HG03064 (cell line): ENCODE results near the gene PAEP.
"Not testable (repeated sequence)": the region's sequence is repeated elsewhere in the genome, so short reads cannot be mapped to it uniquely, and the experiment has no call there.

Experiments
- ATAC-seq: cut with Tn5 transposase; IDR thresholded peaks from one replicate; pipeline ENCODE4 v1.9.1; 2021; ENCODE audit warnings: low read depth; ENCODE audit not compliant: unreplicated experiment

PAEP gene

GRCh38 chr9:135561391-135562234, at the start of gene PAEP:
Gene PAEP (plus strand): TSS chr9:135561756.
- ATAC-seq = no peak

DNA sequence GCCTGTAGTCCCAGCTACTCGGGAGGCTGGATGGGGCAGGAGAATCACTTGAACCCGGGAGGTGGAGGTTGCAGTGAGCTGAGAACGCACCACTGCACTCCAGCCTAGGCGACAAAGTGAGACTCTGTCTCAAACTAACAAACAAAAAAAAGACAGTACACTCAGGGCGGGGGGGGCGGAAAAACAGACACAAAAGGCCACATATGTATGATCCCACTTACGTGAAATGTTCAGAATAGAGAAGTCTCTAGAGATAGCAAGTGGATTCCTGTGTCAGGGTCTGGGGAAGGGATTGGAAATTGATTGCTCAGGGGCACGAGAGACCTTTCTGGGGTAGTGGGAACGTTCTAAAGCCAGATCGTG, 49.3 kb upstream of the PAEP start:
- no peak for ATAC-seq

DNA sequence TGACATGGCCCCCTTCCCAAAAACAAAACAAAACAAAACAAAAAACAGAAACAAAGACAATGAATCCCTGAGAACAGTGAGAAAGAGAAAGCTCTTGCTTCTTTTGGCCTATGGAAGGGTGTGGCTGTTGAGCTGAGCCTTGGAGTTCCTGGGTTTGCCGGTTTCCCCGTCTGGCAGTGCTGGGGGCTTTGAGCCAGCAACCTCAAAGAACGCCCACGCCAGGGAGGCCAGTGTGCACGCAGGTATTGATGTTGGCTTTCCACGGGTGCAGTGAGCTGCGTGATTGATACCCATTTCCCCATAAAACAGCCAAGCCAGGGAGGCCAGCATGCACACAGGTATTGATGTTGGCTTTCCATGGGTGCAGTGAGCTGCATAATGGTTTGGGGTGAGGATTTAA, 48.7 kb upstream of the PAEP start:
- no peak for ATAC-seq

DNA sequence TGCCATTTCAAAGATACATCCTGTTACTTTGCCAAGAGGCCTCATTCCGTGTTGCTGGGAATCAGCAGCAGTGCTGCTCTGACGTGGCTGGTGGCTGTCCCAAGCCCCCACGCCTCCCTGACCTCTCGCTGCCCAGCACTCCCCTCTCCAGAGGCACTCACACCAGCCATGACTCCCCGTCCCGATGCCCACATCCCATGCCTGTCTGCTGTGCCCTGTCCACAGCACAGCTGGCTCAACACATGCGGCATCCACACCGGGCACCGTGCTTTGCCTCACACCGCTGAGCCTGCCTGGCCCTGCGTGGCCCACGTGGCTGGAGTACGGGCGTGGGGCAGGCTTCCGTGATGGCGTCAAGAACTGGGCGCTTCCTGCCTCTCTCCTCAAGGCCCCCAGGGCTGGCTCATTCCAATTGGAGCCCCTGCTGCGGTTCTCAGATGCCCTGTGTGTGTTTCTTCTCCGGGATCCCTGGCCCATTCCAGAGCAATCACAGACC, 48.2 kb upstream of the PAEP start:
- no peak for ATAC-seq

- not testable (repeated sequence) for ATAC-seq
These were observed 47.6 kb upstream of the PAEP start for GRCh38 chr9:135513906-135514305.

DNA sequence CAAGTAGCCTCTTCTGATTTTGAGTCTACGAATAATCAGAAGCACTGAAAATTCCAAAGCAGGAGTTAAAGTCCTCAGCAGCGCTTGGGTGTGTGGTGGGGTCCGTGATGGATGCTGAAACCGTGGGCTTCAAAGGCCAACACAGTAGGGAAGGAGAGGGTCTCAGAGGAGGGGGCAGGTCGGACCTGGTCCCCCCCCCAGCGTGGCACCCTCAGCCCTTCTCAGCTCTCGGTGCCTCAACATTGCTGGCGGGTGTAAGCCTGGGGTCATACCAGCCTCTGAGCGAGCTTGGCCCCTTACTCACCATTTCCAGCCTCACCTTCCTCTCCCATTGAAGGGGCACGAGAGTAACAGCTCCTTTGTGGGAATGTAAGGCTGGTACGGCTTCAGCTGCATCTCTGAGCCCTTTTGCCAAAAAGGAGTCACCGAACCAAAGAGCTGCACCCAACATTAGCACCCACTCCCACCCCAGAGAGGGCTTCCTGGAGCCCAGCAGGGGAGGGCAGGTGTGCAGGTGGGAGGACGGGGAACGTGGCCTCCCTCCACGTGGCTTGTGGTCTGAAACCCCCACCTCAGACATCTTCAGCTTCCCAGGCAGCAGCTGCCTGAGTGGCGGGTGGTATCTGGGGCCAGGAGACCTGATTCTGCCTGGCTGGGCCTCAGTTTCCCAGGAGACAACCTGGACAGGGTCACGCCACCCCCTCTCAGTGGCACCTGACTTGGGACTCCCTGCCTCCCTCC, 47.0 kb upstream of the PAEP start:
- no peak for ATAC-seq

- ATAC-seq = no peak
These were observed 46.2 kb upstream of the PAEP start for GRCh38 chr9:135515083-135515951.

- ATAC-seq = no peak
These were observed 45.3 kb upstream of the PAEP start for GRCh38 chr9:135516132-135516860.

DNA sequence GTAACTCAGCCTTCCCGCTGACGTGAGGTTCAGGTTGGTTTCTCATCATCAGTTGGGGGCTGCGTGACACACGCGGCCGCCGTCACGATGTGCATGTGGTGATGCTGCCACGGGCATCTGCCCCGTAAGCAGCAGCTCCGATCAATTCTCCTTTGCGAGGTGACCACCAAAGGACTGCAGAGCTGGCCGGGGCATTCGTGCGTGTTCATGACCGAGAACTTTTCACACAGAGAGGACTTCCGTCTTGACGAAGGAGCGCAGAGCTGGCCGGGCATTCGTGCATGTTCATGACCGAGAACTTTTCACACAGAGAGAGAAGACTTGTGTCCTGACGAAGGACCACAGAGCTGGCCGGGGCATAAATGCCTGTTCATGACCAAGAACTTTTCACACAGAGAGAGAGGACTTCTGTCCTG, 44.1 kb upstream of the PAEP start:
- ATAC-seq = no peak

GRCh38 chr9:135519179-135519971, 42.2 kb upstream of the PAEP start:
- no peak for ATAC-seq

DNA sequence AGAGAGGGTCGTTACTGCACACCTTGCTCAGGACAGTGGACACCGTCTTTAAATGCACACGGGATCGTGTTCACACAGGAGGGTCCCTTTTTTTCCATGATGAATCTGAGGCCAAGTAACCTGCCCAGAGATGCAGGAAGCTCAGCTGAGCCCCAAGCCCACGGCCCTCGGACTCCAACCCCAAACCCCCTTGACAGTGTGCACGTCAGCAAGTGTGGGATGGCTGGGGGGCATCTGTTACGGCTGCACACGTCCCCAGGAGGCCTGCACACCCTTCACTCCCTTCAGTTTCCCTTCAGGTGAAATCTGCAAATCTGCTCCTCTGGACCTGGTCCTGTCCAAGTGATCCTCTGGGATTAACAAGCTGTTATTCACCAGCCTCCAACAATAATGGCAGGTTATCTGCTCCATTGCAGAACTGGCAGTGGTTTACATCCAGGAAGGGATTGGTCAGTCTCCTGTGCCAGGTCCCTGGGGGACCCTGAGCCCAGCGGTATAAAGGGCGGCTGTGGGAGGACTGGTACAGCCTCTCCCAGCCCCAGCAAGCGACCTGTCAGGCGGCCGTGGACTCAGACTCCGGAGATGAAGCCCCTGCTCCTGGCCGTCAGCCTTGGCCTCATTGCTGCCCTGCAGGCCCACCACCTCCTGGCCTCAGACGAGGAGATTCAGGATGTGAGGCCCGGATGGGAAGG, 40.5 kb upstream of the PAEP start, which contains the start of gene LCN1:
Gene LCN1, plus strand, starts transcription at position 525 of the 692 bp plus-strand sequence. Its CDS starts 58 bp downstream, at position 583.
- ATAC-seq = no peak

DNA sequence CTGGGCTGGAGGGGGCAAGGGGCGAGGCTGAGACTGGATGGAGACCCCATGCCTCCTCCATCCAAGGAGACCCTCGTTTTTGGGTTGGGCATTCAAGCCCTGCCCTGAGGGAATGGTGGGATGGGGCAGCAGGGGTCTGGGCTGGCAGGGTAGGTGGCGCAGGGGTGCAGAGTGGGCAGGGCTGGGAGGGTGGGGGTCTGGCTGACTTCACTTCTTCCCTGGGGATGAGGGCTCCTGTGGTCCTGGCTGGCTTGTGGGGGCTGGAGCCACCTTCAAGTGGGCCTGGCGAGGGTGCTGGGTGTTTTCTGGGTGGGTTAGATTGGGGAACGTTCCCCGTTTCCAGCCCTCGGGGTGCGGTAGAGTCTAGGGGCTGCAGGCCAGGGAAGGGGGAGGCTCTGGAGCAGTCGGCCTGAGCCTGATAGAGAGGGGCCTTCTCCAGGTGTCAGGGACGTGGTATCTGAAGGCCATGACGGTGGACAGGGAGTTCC, 39.9 kb upstream of the PAEP start:
- no peak for ATAC-seq

- no peak for ATAC-seq
These were observed 39.2 kb upstream of the PAEP start for GRCh38 chr9:135522137-135522877.

- ATAC-seq = no peak
These were observed 38.6 kb upstream of the PAEP start for GRCh38 chr9:135522931-135523330.

DNA sequence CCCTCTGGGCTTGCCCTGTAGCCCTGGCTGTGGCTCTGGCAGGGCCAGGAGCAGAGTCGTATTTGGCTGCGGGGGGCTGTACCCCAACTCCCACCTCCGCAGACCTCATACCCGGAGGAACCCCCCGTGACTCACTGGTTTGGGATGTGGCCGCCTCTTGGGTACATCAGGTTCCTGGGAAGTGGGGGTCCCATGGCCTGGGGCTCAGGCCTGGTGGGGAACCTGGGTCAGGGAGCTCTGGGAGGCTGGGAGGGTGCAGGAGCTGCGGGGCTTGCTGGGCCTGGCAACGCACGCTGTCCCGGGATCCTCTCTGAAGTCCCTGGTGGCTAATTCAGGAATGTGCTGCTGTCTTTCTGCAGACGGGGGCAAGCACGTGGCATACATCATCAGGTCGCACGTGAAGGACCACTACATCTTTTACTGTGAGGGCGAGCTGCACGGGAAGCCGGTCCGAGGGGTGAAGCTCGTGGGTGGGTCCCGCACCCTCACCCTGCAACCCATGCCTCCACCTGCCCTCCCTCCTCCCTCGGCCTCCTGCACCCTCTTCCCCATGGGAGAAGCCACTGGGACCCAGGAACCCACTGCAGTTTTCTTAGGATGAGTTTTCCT, 37.9 kb upstream of the PAEP start:
- ATAC-seq = no peak

DNA sequence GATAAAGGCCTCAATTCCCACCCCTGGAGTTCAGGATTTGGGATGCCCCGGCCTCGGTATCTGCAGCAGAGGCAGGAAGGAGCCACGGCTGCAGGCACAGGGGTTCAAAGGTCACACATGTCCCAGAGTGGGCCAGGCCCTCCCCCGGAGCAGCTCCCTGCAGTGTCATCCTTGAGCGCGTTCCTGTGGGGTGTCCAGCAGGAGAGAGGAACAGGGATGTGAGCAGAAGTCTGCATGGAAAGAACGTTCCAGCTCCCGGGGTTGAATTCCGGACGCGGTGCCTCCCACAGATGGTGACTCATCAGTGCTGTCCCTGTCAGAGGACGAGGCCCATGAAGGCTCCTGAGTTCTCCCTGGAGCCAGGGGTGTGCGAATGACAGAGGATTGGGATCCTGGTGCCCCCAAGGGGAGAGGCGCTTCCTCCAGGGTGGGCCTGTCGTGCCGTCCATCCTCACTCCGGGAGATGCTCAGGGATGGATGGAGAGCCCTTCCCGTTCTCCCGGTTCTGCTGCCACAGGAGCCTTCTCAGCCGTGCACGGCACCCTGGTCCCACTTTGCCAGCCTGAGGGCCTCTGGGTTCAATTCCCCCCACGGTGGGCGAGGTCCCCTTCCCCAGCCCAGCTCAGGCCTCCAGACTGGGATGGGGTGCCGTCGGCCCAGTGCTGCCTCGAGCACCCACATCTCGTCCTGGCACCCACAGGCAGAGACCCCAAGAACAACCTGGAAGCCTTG, 37.3 kb upstream of the PAEP start:
- ATAC-seq = no peak
